Measurements from ENCODE around the gene TUBA3E. TPM values are rescaled to one million over a fixed set of nuclear protein-coding genes. Genes with fewer than 3 reads are reported as not detected.

The TUBA3E gene
- total and polyA plus RNA-seq, 9 of the 15 experiments (the other 6 are each of a cell fraction or from before 2014, with no cell fraction given): 0.09 to 0.30 (median 0.13) TPM; not detected in 3

GRCh38 chr2:130241041-130241707 is 42.9 kb upstream of the TUBA3E start (continued):
- TF ChIP-seq BCOR (IDR thresholded peaks at IDR 0.05): peak; percentile 68
- TF ChIP-seq ZNF695 (CRISPR knock-in tag; IDR thresholded peaks at IDR 0.05): no peak
- no peak for TF ChIP-seq STAT6 (CRISPR knock-in tag; IDR thresholded peaks at IDR 0.05)
- TF ChIP-seq NR2C1 (IDR thresholded peaks at IDR 0.05): no peak
- no peak for TF ChIP-seq NR2C1 (tag; IDR thresholded peaks at IDR 0.05)
- TF ChIP-seq IRF2 (CRISPR knock-in tag; IDR thresholded peaks at IDR 0.05): no peak
- TF ChIP-seq WHSC1 (IDR thresholded peaks at IDR 0.05; ENCODE audit: low read length): no peak
- no peak for TF ChIP-seq ZFP30 (CRISPR knock-in tag; IDR thresholded peaks at IDR 0.05; ENCODE audit: borderline replicate concordance)
- TF ChIP-seq ZNF318 (IDR thresholded peaks at IDR 0.05; ENCODE audit: borderline replicate concordance in 1 of 2, low read depth in 1 of 2): peak in 1 of 2 experiments; percentile 39; a peak in 1 of 4 replicates
- TF ChIP-seq JUND (IDR thresholded peaks at IDR 0.05; ENCODE audit: borderline replicate concordance, low read depth, low read length): peak; percentile 81
- TF ChIP-seq JUND (tag; IDR thresholded peaks at IDR 0.05; ENCODE audit: borderline replicate concordance, low read depth, low read length): peak; percentile 86; the same call in 2 of the 3 replicates
- no peak for TF ChIP-seq POLR2A (conservative IDR thresholded peaks at IDR 0.05)
- TF ChIP-seq MTF1 (CRISPR knock-in tag; IDR thresholded peaks at IDR 0.05; ENCODE audit: borderline replicate concordance): no peak
- no peak for TF ChIP-seq ZNF785 (CRISPR knock-in tag; IDR thresholded peaks at IDR 0.05)
- TF ChIP-seq NBN (IDR thresholded peaks at IDR 0.05; ENCODE audit: low read depth): 0 out of 2 replicates have a peak, but pooled peaks have one; percentile 48

Measured in K562 (cell line).